AG10803 (cell line): Measurements from ENCODE around the gene ZRANB3.

Experiments
- DNase-seq: peaks from one replicate; pipeline ENCODE4 v3.0.0; 2010; ENCODE audit warnings: low read depth
- H3K4me3 ChIP-seq: 2 replicates; pipeline ENCODE4 v1.5.1; 2011; ENCODE audit warnings: mild to moderate bottlenecking, low read length, control low read depth
- TF ChIP-seq, protein P1 (sequence below): conservative IDR thresholded peaks from 2 replicates; pipeline ENCODE4 v1.5.1; 2011; ENCODE audit warnings: mild to moderate bottlenecking, low read length, control low read depth, inconsistent platforms

Gene ZRANB3

DNA sequence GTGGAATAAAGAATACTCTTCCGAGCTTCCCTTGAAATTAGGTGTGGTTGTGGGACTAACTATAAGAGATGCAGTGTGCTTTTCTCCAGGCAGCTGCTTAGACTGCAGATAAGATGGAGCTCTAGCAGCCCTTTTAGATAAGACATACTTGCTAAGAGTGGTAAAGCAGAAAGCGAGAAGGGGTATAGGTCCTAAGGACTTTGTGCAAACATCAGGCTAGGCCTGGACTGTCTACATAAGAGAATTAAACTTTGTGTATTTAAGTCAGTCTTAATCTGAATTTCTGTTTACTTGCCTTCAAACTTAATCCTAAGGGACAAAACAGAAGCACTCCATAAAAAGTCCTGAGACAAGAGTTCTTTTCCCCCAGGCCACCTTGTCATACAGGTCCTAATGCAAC, 260.0 kb downstream of the ZRANB3 start:
- no peak overlapping the region for H3K4me3 ChIP-seq
- no peak for DNase-seq
- TF ChIP-seq, protein P1, sequence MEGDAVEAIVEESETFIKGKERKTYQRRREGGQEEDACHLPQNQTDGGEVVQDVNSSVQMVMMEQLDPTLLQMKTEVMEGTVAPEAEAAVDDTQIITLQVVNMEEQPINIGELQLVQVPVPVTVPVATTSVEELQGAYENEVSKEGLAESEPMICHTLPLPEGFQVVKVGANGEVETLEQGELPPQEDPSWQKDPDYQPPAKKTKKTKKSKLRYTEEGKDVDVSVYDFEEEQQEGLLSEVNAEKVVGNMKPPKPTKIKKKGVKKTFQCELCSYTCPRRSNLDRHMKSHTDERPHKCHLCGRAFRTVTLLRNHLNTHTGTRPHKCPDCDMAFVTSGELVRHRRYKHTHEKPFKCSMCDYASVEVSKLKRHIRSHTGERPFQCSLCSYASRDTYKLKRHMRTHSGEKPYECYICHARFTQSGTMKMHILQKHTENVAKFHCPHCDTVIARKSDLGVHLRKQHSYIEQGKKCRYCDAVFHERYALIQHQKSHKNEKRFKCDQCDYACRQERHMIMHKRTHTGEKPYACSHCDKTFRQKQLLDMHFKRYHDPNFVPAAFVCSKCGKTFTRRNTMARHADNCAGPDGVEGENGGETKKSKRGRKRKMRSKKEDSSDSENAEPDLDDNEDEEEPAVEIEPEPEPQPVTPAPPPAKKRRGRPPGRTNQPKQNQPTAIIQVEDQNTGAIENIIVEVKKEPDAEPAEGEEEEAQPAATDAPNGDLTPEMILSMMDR = no peak

DNA sequence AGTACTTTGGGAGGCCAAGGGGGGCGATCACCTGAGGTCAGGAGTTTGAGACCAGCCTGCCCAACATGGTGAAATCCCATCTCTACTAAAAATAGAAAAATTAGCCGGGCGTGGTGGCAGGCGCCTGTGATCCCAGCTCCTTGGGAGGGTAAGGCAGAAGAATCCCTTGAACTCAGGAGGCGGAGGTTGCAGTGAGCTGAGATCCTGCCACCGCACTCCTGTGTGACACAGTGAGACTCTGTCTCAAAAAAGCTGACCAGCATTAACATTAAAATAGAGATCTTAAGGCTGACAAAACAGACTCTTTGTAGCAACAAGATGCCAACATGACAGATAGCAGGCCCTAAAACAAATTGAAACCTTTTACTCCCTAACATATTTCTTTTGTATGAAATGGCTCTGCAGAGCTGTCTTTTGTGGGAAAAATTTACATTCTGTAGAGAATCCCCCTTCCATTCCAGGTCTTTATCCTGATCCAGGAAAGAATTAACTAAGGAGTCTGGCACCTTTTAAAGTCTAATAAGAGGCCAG, 265.0 kb downstream of the ZRANB3 start:
- TF ChIP-seq, protein P1 = no peak
- DNase-seq = no peak
- H3K4me3 ChIP-seq = no peak overlapping the region

DNA sequence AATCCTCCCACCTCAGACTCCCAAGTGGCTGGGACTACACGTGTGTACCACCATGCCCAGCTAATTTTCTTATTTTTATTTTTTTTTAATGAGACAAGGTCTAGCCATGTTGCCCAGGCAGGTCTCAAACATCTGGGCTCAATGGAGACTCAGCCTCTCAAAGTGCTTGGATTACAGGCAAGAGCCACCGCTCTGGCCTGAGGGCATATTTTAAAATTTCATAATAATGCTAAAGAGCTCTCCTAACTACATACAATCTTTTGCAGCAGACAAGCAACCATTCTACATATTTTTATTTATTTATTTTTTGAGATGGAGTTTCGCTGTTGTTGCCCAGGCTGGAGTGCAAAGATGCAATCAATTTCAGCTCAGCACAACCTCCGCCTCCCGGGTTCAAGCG, 271.9 kb downstream of the ZRANB3 start:
- H3K4me3 ChIP-seq = no peak overlapping the region
- DNase-seq = no peak
- TF ChIP-seq, protein P1 = no peak

DNA sequence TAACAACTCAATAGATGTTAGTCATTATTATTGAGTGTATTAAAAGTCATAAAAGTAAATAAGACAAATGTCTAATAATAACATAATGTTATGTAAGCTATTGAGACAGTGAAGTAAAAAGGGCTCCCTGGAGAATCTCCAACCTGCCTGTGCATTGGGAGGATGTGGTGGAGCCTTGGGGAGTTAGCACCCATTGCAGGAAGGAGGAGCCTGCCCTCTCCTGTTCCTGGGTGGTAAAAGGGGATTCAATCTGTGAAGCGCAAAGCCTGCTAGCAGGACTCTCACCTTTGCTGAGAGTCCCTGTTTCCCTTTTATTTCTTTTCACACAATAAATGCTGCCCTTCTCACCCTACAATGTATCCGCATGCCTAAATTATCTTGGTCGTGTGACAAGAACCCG, 272.8 kb downstream of the ZRANB3 start:
- no peak overlapping the region for H3K4me3 ChIP-seq
- TF ChIP-seq, protein P1 = no peak
- no peak for DNase-seq

DNA sequence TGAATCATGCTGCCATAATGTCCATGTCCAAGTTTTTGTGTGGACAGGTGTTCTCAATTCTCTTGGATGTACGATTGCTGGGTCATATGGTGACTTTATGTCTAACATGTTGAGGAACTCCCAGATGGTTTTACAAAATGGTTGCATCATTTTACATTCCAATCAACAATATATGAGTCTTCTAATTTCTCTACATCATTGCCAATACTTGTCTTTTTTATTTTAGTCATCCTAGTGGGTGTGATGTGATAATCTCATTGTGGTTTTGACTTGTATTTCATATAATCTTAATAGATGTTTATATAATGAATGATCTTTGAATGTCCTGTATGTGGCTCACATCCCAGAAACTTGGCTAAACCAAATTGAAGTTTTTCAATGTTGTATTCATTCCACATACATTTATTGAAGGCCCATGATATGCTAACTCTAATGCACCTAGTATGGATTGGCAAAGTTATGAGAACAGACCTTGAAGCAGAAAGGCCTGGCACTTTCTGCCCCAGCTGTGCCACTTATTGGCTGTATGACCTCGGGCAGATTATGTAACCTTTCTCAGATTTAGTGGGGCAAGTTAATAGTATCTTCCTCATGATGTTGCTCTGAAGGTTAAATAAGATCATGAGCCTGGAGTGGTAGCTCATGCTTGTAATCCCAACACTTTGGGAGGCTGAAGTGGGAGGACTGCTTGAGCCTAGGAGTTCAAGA, 273.5 kb downstream of the ZRANB3 start:
- peak; percentile 83 for DNase-seq
- TF ChIP-seq, protein P1 = no peak
- H3K4me3 ChIP-seq = no peak overlapping the region

DNA sequence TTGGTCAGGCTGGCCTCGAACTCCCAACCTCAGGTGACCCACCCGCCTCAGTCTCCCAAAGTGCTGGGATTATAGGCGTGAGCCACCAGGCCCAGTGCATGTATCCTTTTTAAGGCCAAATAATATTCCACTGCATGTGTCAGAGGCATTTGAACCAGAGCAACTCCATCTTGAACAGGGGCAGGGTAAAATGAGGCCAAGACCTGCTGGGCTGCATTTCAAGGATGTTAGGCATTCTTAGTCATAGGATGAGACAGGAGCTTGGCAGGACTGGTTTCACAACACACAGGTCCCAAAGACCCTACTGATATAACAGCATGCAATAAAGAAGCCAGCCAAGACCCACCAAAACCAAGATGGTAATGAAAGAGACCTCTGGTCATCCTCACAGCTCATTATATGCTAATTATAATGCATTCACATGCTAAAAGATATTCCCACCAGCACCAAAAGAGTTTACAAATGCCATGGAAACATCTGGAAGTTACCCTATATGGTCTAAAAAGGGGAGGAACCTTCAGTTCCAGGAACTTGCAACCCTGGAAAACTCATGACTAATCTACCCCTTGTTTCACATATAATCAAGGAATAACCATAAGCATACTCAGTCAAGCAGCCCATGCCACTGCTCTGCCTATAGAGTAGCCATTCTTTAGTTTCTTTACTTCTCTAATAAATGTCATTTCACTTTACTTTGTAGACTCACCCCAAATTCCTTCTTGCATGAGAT, 274.3 kb downstream of the ZRANB3 start:
- TF ChIP-seq, protein P1 = no peak
- DNase-seq = peak; percentile 68
- H3K4me3 ChIP-seq = no peak overlapping the region

DNA sequence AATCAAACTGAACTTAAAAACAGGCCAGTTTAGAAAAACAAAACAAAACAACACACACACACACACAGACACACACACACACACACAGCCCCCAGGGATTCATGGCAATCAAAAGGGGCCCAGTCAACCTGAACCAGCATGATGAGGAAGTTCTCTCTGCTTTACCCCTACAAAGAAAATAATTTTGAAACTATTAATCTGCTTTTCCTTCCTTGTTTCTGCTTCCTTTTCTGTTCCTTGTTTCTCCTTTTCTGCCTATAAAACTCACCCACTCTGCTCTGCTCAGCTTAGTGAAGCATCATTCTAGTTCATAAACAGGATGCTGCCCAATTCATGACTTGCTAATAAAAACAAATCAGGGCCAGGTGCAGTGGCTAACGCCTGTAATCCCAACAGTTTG, 275.8 kb downstream of the ZRANB3 start:
- DNase-seq = no peak

More for the DNA sequence above, 275.8 kb downstream of the ZRANB3 start:
- TF ChIP-seq, protein P1 = no peak
- no peak overlapping the region for H3K4me3 ChIP-seq
